ENCODE data around the gene C1orf141. TPM values are rescaled to one million over a fixed set of nuclear protein-coding genes. Genes with fewer than 3 reads are reported as not detected.

The C1orf141 gene
- not detected in 2 replicates for total RNA-seq

GRCh38 chr1:67134695-67135094, at the start of gene C1orf141:
Gene C1orf141, minus strand, starts transcription at chr1:67134970. Its CDS starts 7,730 bp downstream, at chr1:67127240.

GRCh38 chr1:67166196-67166595, 31.4 kb upstream of the C1orf141 start, which contains the start of gene IL23R:
Gene IL23R, plus strand, starts transcription at chr1:67166454. Its CDS starts 1,667 bp downstream, at chr1:67168121.

GRCh38 chr1:67053785-67054772, 80.7 kb downstream of the C1orf141 start, which contains the start of gene SLC35D1:
Gene SLC35D1, minus strand, starts transcription at chr1:67054148. Its CDS starts 135 bp downstream, at chr1:67054013.

Other genes with a start within 250 kb of the C1orf141 start
- gene DNAI4, start 210.1 kb downstream of the C1orf141 start, total RNA-seq = 6.9 and 8.1 TPM in 2 replicates
- gene MIER1, start 210.0 kb downstream of the C1orf141 start, total RNA-seq = 23.7 and 29.7 TPM in 2 replicates
- gene SLC35D1, start 80.8 kb downstream of the C1orf141 start, total RNA-seq = 16.1 and 22.4 TPM in 2 replicates
- not detected in 2 replicates for gene IL23R, start 31.5 kb upstream of the C1orf141 start, total RNA-seq
- gene IL12RB2, start 172.9 kb upstream of the C1orf141 start, total RNA-seq = not detected in 2 replicates

Data from smooth muscle cell of the pulmonary artery (primary cell).